Ovary (tissue), 10 donors: ENCODE results near the gene TRPM3. TPM values are rescaled to one million over a fixed set of nuclear protein-coding genes. Genes with fewer than 3 reads are reported as not detected.

Experiments used
- DNase-seq, 5 donors: peaks; one replicate each; pipeline ENCODE4 v3.0.0-alpha.2; 2019 to 2020
- H3K27ac ChIP-seq, 2 donors: fragments of 200-600 bp; one replicate each; pipeline versions ENCODE4 v1.5.1 to v1.8.0; 2019 to 2022
- H3K27me3 ChIP-seq: fragments of 200-600 bp; one replicate; pipeline ENCODE4 v1.8.0; 2022
- H3K36me3 ChIP-seq: fragments of 200-600 bp; sonication (generic); one replicate; pipeline ENCODE4 v1.5.1; 2019
- H3K4me1 ChIP-seq: one replicate; pipeline ENCODE4 v1.8.1; 2013; ENCODE audit warnings: mild to moderate bottlenecking, moderate library complexity; ENCODE audit not compliant: insufficient read depth
- H3K4me3 ChIP-seq: fragments of 200-600 bp; sonication (generic); one replicate; pipeline ENCODE4 v1.5.1; 2017
- H3K9me3 ChIP-seq, 2 donors: fragments of 200-600 bp in 1 of 2; sonication (generic) in 1 of 2; one replicate each; pipeline versions ENCODE4 v1.5.1 to v1.8.1; 2013 to 2019; ENCODE audit warnings: mild to moderate bottlenecking in 1 of 2, moderate library complexity in 1 of 2
- EP300 ChIP-seq: sonication (generic); formaldehyde crosslinking; IDR thresholded peaks from one replicate; pipeline ENCODE4 v1.6.1; 2017; ENCODE audit warnings: antibody characterized with exemption
- POLR2A ChIP-seq: fragments of 450-650 bp; IDR thresholded peaks from one replicate; pipeline ENCODE4 v1.6.1; 2017; ENCODE audit warnings: antibody characterized with exemption, mild to moderate bottlenecking, moderate library complexity
- WGBS, 3 donors: extraction: QIAGEN DNeasy Blood & Tissue Kit in 1 of 3; methylation state at CpG; one replicate each; pipeline versions ENCODE4 v1.1.5 to v1.1.7; 2013 to 2017; 5-methylcytosine and 5-hydroxymethylcytosine counted together
- intact Hi-C, 4 donors: fragments of 100-400 bp; cut with DNase I; formaldehyde crosslinking; loops; one replicate each; pipeline versions ENCODE4 v1.11.0 to v1.15.1; 2022 to 2023
- long read RNA-seq, 3 donors: library from polyadenylated mRNA in 2 of 3; unstranded in 2 of 3; transcript quantifications; one replicate each; pipeline ENCODE4 v2.0.0 and lab custom pipeline, GENCODE V29; 2021 to 2026
- polyA plus RNA-seq, 2 donors: library from polyadenylated mRNA; stranded (reverse); fragments of 200-250 nt in 1 of 2; fragments of 350-450 nt in 1 of 2; fragmentation: Illumina TruSeq in 1 of 2; extraction: RNeasy Lipid Tissue Mini Kit (QIAGEN cat#74804) in 1 of 2; gene quantifications; one replicate each; pipeline ENCODE4 v1.2.3, GENCODE V29; 2013 to 2014
- total RNA-seq, 7 donors: library from RNA; depleted of rRNA in 2 of 7; stranded (reverse); fragments of >200 nt in 2 of 7; fragmentation: NEBNext Ultra II Directional in 3 of 7; extraction: Animal tissue kit (Norgen Biotek cat#: 25700) in 3 of 7; gene quantifications; one replicate each; pipeline versions ENCODE4 v1.1.0 to v1.2.4, GENCODE V29; 2016 to 2023
- TF ChIP-seq, protein P1 (sequence below), 3 donors: fragments of 450-650 bp in 2 of 3; fragments of 200-600 bp in 1 of 3; IDR thresholded peaks; one replicate each; pipeline versions ENCODE4 v1.5.1 to v1.8.0; 2016 to 2022; ENCODE audit warnings: antibody characterized with exemption in 3 of 3, mild to moderate bottlenecking in 1 of 3
- donor health status: DM: no; HTN: no; CAD: no; lungs with moderate emphysema.
- donor health status: DM: no; HTN: no; CAD: no.
- donor health status: Bipolar disorder and iron deficiency.
- donor health status: DM: yes; HTN: yes; CAD: no.
- donor health status: DM: no; HTN: no; CAD: no.
- donor health status: DM: yes; HTN: yes; CAD: no.

The TRPM3 gene
- 10 to 100 TPM in 1 of 7 donors, 1 to 10 TPM in 6; 3.3 to 18.5 (median 5.7) TPM for total RNA-seq
- polyA plus RNA-seq, result 1 to 10 TPM in 1 of 2 donors, under 1 TPM in 1; 0.80 to 1.3 TPM
- long read RNA-seq, donor 1, partial matches to known transcripts, result 3 of 17 reads
- long read RNA-seq, donor 1, other reads (novel, unspliced or antisense), result 12 of 17 reads
- long read RNA-seq, donor 2, partial matches to known transcripts, result 0 of 1 reads
- long read RNA-seq, donor 2, other reads (novel, unspliced or antisense), result 0 of 1 reads
- long read RNA-seq, donor 3, partial matches to known transcripts, result 1 of 3 reads
- long read RNA-seq, donor 3, other reads (novel, unspliced or antisense), result 2 of 3 reads

- no peaks in the 10 kb centered on the region for H3K4me1 ChIP-seq
- WGBS, 3 donors, result 4% methylated on average over 19 of the region's 19 CpGs
- intact Hi-C loops, result no loop called here
- no peak for DNase-seq
- H3K27ac ChIP-seq, result no peak within 1 kb of the TSS
- no peaks in the 10 kb centered on the region for H3K36me3 ChIP-seq
- no peaks in the 10 kb centered on the region for H3K9me3 ChIP-seq
- H3K27me3 ChIP-seq, result no peaks in the 10 kb centered on the region
- H3K4me3 ChIP-seq, result no peak within 1 kb of the TSS
- no peak for TF ChIP-seq POLR2A
- TF ChIP-seq, protein P1, sequence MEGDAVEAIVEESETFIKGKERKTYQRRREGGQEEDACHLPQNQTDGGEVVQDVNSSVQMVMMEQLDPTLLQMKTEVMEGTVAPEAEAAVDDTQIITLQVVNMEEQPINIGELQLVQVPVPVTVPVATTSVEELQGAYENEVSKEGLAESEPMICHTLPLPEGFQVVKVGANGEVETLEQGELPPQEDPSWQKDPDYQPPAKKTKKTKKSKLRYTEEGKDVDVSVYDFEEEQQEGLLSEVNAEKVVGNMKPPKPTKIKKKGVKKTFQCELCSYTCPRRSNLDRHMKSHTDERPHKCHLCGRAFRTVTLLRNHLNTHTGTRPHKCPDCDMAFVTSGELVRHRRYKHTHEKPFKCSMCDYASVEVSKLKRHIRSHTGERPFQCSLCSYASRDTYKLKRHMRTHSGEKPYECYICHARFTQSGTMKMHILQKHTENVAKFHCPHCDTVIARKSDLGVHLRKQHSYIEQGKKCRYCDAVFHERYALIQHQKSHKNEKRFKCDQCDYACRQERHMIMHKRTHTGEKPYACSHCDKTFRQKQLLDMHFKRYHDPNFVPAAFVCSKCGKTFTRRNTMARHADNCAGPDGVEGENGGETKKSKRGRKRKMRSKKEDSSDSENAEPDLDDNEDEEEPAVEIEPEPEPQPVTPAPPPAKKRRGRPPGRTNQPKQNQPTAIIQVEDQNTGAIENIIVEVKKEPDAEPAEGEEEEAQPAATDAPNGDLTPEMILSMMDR (IDR thresholded peaks at IDR 0.05), result no peak
- no peak for TF ChIP-seq EP300
These were observed at the start of gene TRPM3 for GRCh38 chr9:71121275-71122021. Gene TRPM3, minus strand, starts transcription at chr9:71121621. Its CDS starts 267 bp downstream, at chr9:71121354.

GRCh38 chr9:71168418-71168817, 47.0 kb upstream of the TRPM3 start:
- intact Hi-C loops, result no loop called here
- H3K27me3 ChIP-seq, result no peaks in the 10 kb centered on the region

GRCh38 chr9:71162126-71162525, 40.7 kb upstream of the TRPM3 start:
- TF ChIP-seq, protein P1 (IDR thresholded peaks at IDR 0.05), result no peak
- TF ChIP-seq POLR2A, result no peak
- no peak for TF ChIP-seq EP300
- Histone ChIP-seq H3K4me1 (no peaks in the 10 kb centered on the region), H3K36me3 (no peaks in the 10 kb centered on the region), H3K27me3 (no peaks in the 10 kb centered on the region), H3K9me3 (no peaks in the 10 kb centered on the region), H3K27ac (no peak overlapping the region), H3K4me3 (no peak overlapping the region)
- intact Hi-C loops, result no loop called here
- no peak for DNase-seq
- 87 to 96% (median 90%) methylated on average over 2 of the region's 2 CpGs for WGBS, 3 donors

More at GRCh38 chr9:71168418-71168817, 47.0 kb upstream of the TRPM3 start:
- no peak for TF ChIP-seq POLR2A
- TF ChIP-seq EP300, result no peak
- TF ChIP-seq, protein P1 (IDR thresholded peaks at IDR 0.05), result no peak
- H3K36me3 ChIP-seq, result no peaks in the 10 kb centered on the region
- no peak overlapping the region for H3K4me3 ChIP-seq
- H3K27ac ChIP-seq, result no peak overlapping the region
- no peaks in the 10 kb centered on the region for H3K9me3 ChIP-seq
- no peaks in the 10 kb centered on the region for H3K4me1 ChIP-seq
- no peak for DNase-seq

- H3K27me3 ChIP-seq, result no peaks in the 10 kb centered on the region
- H3K9me3 ChIP-seq, result no peaks in the 10 kb centered on the region
- intact Hi-C loops, result no loop called here
- no peak overlapping the region for H3K27ac ChIP-seq
- H3K36me3 ChIP-seq, result no peaks in the 10 kb centered on the region
- TF ChIP-seq POLR2A (no peak), EP300 (no peak)
- TF ChIP-seq, protein P1 (IDR thresholded peaks at IDR 0.05), result no peak
- no peak for DNase-seq
- WGBS, 3 donors, result 70 to 78% (median 76%) methylated on average over 1 of the region's 1 CpG
- no peak overlapping the region for H3K4me3 ChIP-seq
- no peaks in the 10 kb centered on the region for H3K4me1 ChIP-seq
These were observed 36.3 kb upstream of the TRPM3 start for GRCh38 chr9:71157731-71158130.
